ENCODE results near the gene ZBTB20. TPM values are rescaled to one million over a fixed set of nuclear protein-coding genes. Genes with fewer than 3 reads are reported as not detected.

The ZBTB20 gene
- total RNA-seq, 1 donor from 2014 or later: 11.2 TPM

- peak; percentile 72 for DNase-seq (ENCODE audit: low read depth)
- TF ChIP-seq CTCF (conservative IDR thresholded peaks at IDR 0.05; ENCODE audit: low read depth, low read length): no peak
Measured at GRCh38 chr3:114711321-114711886, 435.7 kb downstream of the ZBTB20 start.

GRCh38 chr3:114709102-114709501 is 438.0 kb downstream of the ZBTB20 start:
- peak; percentile 53 for DNase-seq (ENCODE audit: low read depth)

More at GRCh38 chr3:114711321-114711886, 435.7 kb downstream of the ZBTB20 start:
- H3K4me3 ChIP-seq (ENCODE audit: low read depth, low read length): no peak overlapping the region

GRCh38 chr3:114707252-114707860 is 439.7 kb downstream of the ZBTB20 start:
- DNase-seq (ENCODE audit: low read depth): no peak
- no peak overlapping the region for H3K4me3 ChIP-seq (ENCODE audit: low read depth, low read length)
- TF ChIP-seq CTCF (conservative IDR thresholded peaks at IDR 0.05; ENCODE audit: low read depth, low read length): no peak

More at GRCh38 chr3:114709102-114709501, 438.0 kb downstream of the ZBTB20 start:
- TF ChIP-seq CTCF (conservative IDR thresholded peaks at IDR 0.05; ENCODE audit: low read depth, low read length): no peak
- H3K4me3 ChIP-seq (ENCODE audit: low read depth, low read length): no peak overlapping the region

- no peak for TF ChIP-seq CTCF (conservative IDR thresholded peaks at IDR 0.05; ENCODE audit: low read depth, low read length)
- no peak overlapping the region for H3K4me3 ChIP-seq (ENCODE audit: low read depth, low read length)
- DNase-seq (ENCODE audit: low read depth): peak; percentile 63
Measured at GRCh38 chr3:114706591-114707232, 440.4 kb downstream of the ZBTB20 start.

GRCh38 chr3:114700637-114701234 is 446.4 kb downstream of the ZBTB20 start:
- no peak for DNase-seq (ENCODE audit: low read depth)
- TF ChIP-seq CTCF (conservative IDR thresholded peaks at IDR 0.05; ENCODE audit: low read depth, low read length): no peak
- H3K4me3 ChIP-seq (ENCODE audit: low read depth, low read length): no peak overlapping the region

- peak; percentile 11 for TF ChIP-seq CTCF (conservative IDR thresholded peaks at IDR 0.05; ENCODE audit: low read depth, low read length)
- H3K4me3 ChIP-seq (ENCODE audit: low read depth, low read length): no peak overlapping the region
- DNase-seq (ENCODE audit: low read depth): no peak
Measured at GRCh38 chr3:114698146-114699105, 448.7 kb downstream of the ZBTB20 start.
